B cell (primary cell): ENCODE measurements around the gene C17orf67. TPM values are rescaled to one million over a fixed set of nuclear protein-coding genes. Genes with fewer than 3 reads are reported as not detected.

Experiments
- ATAC-seq: fragments of 200-7000 bp; cut with Tn5 transposase; one replicate; pipeline ENCODE4 v1.10.0; 2021; ENCODE audit warnings: low read depth, mild to moderate bottlenecking, moderate number of reproducible peaks, moderate library complexity
- CTCF ChIA-PET: fragments of 350-600 bp; sonication (Branson Sonifier 250); formaldehyde crosslinking; loops from one replicate; lab custom pipeline; 2021; ENCODE audit warnings: antibody characterized with exemption, inconsistent platforms; lab: Charles Lee
- POLR2A ChIA-PET: fragments of 350-600 bp; sonication (Branson Sonifier 250); formaldehyde crosslinking; loops from one replicate; lab custom pipeline; 2021; ENCODE audit warnings: antibody characterized with exemption; lab: Charles Lee
- DNase-seq: peaks from one replicate; pipeline ENCODE4 v3.0.0; 2013
- H2AFZ ChIP-seq: 2 replicates; pipeline ENCODE4 v1.6.1; 2012; ENCODE audit warnings: mild to moderate bottlenecking, low read depth, low read length; ENCODE audit not compliant: insufficient read depth, poor library complexity, severe bottlenecking
- H3K27ac ChIP-seq, 2 donors: 1 replicate in 1 of 2; 2 replicates in 1 of 2; pipeline ENCODE4 v1.5.1; 2012 to 2013; ENCODE audit warnings: low read length in 2 of 2, mild to moderate bottlenecking in 2 of 2, moderate library complexity in 1 of 2
- H3K27me3 ChIP-seq, 4 experiments: fragments of 200-600 bp in 1 of 4; sonication (generic) in 1 of 4; replicated peaks in 1 of 4; 1 replicate in 2 of 4; 2 replicates in 2 of 4; pipeline versions ENCODE4 v1.6.1 to v1.7.0; 2013 to 2016; ENCODE audit warnings: low read length in 3 of 4, mild to moderate bottlenecking in 2 of 4, mixed read lengths in 1 of 4, moderate library complexity in 1 of 4; ENCODE audit not compliant: insufficient read depth in 4 of 4, control insufficient read depth in 3 of 4; ENCODE audit errors: control extremely low read depth in 1 of 4
- H3K36me3 ChIP-seq, 2 experiments: replicated peaks in 1 of 2; 1 replicate in 1 of 2; 2 replicates in 1 of 2; pipeline versions ENCODE4 v1.6.1 to v1.7.1; 2013; ENCODE audit warnings: low read length in 1 of 2; ENCODE audit not compliant: insufficient read depth in 2 of 2, control insufficient read depth in 1 of 2; ENCODE audit errors: control extremely low read depth in 1 of 2, extremely low read depth in 1 of 2
- H3K4me1 ChIP-seq, 2 donors: fragments of 200-600 bp in 1 of 2; sonication (generic) in 1 of 2; 1 replicate in 1 of 2; 2 replicates in 1 of 2; pipeline versions ENCODE4 v1.5.1 to v1.6.1; 2013 to 2017; ENCODE audit warnings: low read length in 2 of 2; ENCODE audit not compliant: control insufficient read depth in 2 of 2, insufficient read depth in 2 of 2
- H3K4me2 ChIP-seq: replicated peaks from 2 replicates; pipeline ENCODE3; 2012; ENCODE audit warnings: mild to moderate bottlenecking, low read depth, low read length; ENCODE audit not compliant: poor library complexity, severe bottlenecking
- H3K4me3 ChIP-seq, 5 experiments: fragments of 200-600 bp in 1 of 5; sonication (generic) in 1 of 5; 1 replicate in 3 of 5; 2 replicates in 2 of 5; pipeline versions ENCODE4 v1.5.1 to v1.7.0; 2011 to 2016; ENCODE audit warnings: low read length in 4 of 5, mild to moderate bottlenecking in 4 of 5, low read depth in 2 of 5, control low read depth in 1 of 5, moderate library complexity in 1 of 5; ENCODE audit not compliant: insufficient read depth in 1 of 5; ENCODE audit errors: control extremely low read depth in 1 of 5, extremely low read depth in 1 of 5
- H3K79me2 ChIP-seq: fragments of 200-600 bp; sonication (generic); one replicate; pipeline ENCODE4 v1.6.0; 2016; ENCODE audit warnings: low read length; ENCODE audit not compliant: control insufficient read depth, insufficient read depth
- H3K9ac ChIP-seq: fragments of 200-600 bp; sonication (generic); 2 replicates; pipeline ENCODE4 v1.6.1; 2017; ENCODE audit warnings: mild to moderate bottlenecking, low read length, moderate library complexity
- H3K9me3 ChIP-seq, 3 donors: one replicate each; pipeline versions ENCODE4 v1.6.1 to v1.7.1; 2013; ENCODE audit warnings: low read length in 2 of 3; ENCODE audit not compliant: control insufficient read depth in 2 of 3, insufficient read depth in 1 of 3; ENCODE audit errors: control extremely low read depth in 1 of 3
- H4K20me1 ChIP-seq: 2 replicates; pipeline ENCODE4 v1.6.0; 2012; ENCODE audit warnings: mild to moderate bottlenecking, low read length; ENCODE audit not compliant: insufficient read depth, control insufficient read depth, poor library complexity, severe bottlenecking
- H3K27ac Mint-ChIP-seq: one replicate; pipeline ENCODE4 v1.8.0; 2021; ENCODE audit warnings: mixed read lengths
- H3K27me3 Mint-ChIP-seq: one replicate; pipeline ENCODE4 v1.8.0; 2021; ENCODE audit warnings: mixed read lengths
- H3K4me1 Mint-ChIP-seq: one replicate; pipeline ENCODE4 v1.8.0; 2021; ENCODE audit warnings: mixed read lengths
- H3K4me3 Mint-ChIP-seq: one replicate; pipeline ENCODE4 v1.8.0; 2021; ENCODE audit warnings: mixed read lengths
- H3K9me3 Mint-ChIP-seq: one replicate; pipeline ENCODE4 v1.8.0; 2022; ENCODE audit warnings: mixed read lengths; ENCODE audit not compliant: insufficient read depth
- EZH2 ChIP-seq: IDR thresholded peaks from 2 replicates; pipeline ENCODE4 v1.6.1; 2012; ENCODE audit warnings: borderline replicate concordance, low read depth, mild to moderate bottlenecking, moderate library complexity, low read length; ENCODE audit not compliant: insufficient read depth, poor library complexity, severe bottlenecking
- WGBS: methylation state at CpG from one replicate; pipeline ENCODE4 v1.1.5; 2013; ENCODE audit warnings: missing lambda C conversion rate; ENCODE audit not compliant: insufficient coverage; 5-methylcytosine and 5-hydroxymethylcytosine counted together
- intact Hi-C: fragments of 100-400 bp; cut with micrococcal nuclease; formaldehyde crosslinking; loops from one replicate; pipeline ENCODE4 v1.10.0; 2022
- polyA plus RNA-seq: library from polyadenylated mRNA; depleted of rRNA; stranded (reverse); fragments of >200 nt; gene quantifications from 2 replicates; pipeline ENCODE4 v1.2.3, GENCODE V29; 2012
- total RNA-seq, 2 donors: library from RNA; stranded (reverse); fragments of 120-200 nt in 1 of 2; gene quantifications; 1 replicate in 1 of 2; 2 replicates in 1 of 2; pipeline versions ENCODE4 v1.2.3 to v1.2.4, GENCODE V29; 2013 to 2022
- TF ChIP-seq, protein P1 (sequence below): fragments of 200-600 bp; IDR thresholded peaks from one replicate; pipeline ENCODE4 v1.8.0; 2022; ENCODE audit warnings: antibody characterized with exemption, mild to moderate bottlenecking

C17orf67 gene
- total and polyA plus RNA-seq, 2 donors (not counting 1 experiment from before 2014, with no cell fraction given): 5.0 to 10.0 TPM

GRCh38 chr17:56798916-56799315, 34.8 kb downstream of the C17orf67 start:
- POLR2A ChIA-PET: no interaction called here
- Histone ChIP-seq H3K4me3 (no peak overlapping the region), H3K79me2 (no peaks in the 10 kb centered on the region), H3K4me2 (no peak overlapping the region), H3K9me3 (no peaks in the 10 kb centered on the region), H2AFZ (no peak overlapping the region), H3K4me1 (no peaks in the 10 kb centered on the region), H3K27ac (no peak overlapping the region), H3K27me3 (no peaks in the 10 kb centered on the region), H4K20me1 (no peaks in the 10 kb centered on the region), H3K36me3 (no peaks in the 10 kb centered on the region), H3K9ac (no peak overlapping the region)
- no peaks in the 10 kb centered on the region for H3K4me1 Mint-ChIP-seq
- H3K4me3 Mint-ChIP-seq: no peak overlapping the region
- WGBS: 100% methylated on average over 3 of the region's 4 CpGs
- no peak overlapping the region for H3K27ac Mint-ChIP-seq
- ATAC-seq: no peak
- no peak for DNase-seq
- H3K9me3 Mint-ChIP-seq: peaks cover 2% of the 10 kb centered on the region
- intact Hi-C loops: no loop called here
- H3K27me3 Mint-ChIP-seq: no peaks in the 10 kb centered on the region
- CTCF ChIA-PET: interaction anchor here (1.7 kb wide), 1 partner anchor 19 kb away, joined by 6 read pairs; no protein-coding TSS in a partner anchor
- no peak for TF ChIP-seq EZH2
- TF ChIP-seq, protein P1, sequence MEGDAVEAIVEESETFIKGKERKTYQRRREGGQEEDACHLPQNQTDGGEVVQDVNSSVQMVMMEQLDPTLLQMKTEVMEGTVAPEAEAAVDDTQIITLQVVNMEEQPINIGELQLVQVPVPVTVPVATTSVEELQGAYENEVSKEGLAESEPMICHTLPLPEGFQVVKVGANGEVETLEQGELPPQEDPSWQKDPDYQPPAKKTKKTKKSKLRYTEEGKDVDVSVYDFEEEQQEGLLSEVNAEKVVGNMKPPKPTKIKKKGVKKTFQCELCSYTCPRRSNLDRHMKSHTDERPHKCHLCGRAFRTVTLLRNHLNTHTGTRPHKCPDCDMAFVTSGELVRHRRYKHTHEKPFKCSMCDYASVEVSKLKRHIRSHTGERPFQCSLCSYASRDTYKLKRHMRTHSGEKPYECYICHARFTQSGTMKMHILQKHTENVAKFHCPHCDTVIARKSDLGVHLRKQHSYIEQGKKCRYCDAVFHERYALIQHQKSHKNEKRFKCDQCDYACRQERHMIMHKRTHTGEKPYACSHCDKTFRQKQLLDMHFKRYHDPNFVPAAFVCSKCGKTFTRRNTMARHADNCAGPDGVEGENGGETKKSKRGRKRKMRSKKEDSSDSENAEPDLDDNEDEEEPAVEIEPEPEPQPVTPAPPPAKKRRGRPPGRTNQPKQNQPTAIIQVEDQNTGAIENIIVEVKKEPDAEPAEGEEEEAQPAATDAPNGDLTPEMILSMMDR: no peak

DNA sequence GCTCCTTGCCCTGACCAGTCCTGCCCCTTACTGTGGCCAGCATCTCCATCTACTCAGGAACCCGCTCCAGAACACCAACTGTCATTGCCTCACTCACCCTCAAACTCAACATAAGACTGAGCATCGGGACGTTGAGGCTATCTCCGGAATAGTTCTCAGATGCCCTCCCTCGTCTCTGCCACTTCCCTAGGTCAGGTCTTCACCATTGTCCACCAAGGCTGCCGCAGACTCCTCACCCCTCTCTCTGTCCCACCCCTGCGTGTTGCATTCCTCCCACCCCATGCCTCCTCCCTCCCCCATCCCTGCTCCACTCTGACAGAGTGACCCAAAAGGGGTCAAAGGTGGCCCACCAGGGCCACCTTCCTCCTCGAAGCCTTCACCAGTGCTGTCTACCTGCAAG, 37.2 kb downstream of the C17orf67 start:
- Mint-ChIP-seq H3K27me3 (no peaks in the 10 kb centered on the region), H3K27ac (no peak overlapping the region), H3K9me3 (peaks cover 5% of the 10 kb centered on the region), H3K4me1 (no peaks in the 10 kb centered on the region), H3K4me3 (no peak overlapping the region)
- ATAC-seq: no peak
- Histone ChIP-seq H3K9me3 (no peaks in the 10 kb centered on the region), H3K4me1 (no peaks in the 10 kb centered on the region), H3K9ac (no peak overlapping the region), H3K79me2 (no peaks in the 10 kb centered on the region), H4K20me1 (no peaks in the 10 kb centered on the region), H3K27me3 (no peaks in the 10 kb centered on the region), H3K4me3 (no peak overlapping the region), H3K4me2 (no peak overlapping the region), H3K36me3 (no peaks in the 10 kb centered on the region), H2AFZ (no peak overlapping the region), H3K27ac (no peak overlapping the region)
- POLR2A ChIA-PET: no interaction called here
- intact Hi-C loops: no loop called here
- CTCF ChIA-PET: no interaction called here
- TF ChIP-seq, protein P1: no peak
- no peak for TF ChIP-seq EZH2
- 89% methylated on average over 8 of the region's 8 CpGs for WGBS
- no peak for DNase-seq
